Ascending aorta (tissue), 2 donors: ENCODE measurements around the gene COLEC12. TPM values are rescaled to one million over a fixed set of nuclear protein-coding genes. Genes with fewer than 3 reads are reported as not detected.

ENCODE experiments used
- DNase-seq, 2 donors: peaks; one replicate each; pipeline ENCODE4 v3.0.0-alpha.2; 2019; ENCODE audit warnings: low spot score in 2 of 2
- H3K27ac ChIP-seq, 2 donors: fragments of 200-600 bp; sonication (generic); one replicate each; pipeline ENCODE4 v1.5.1; 2016 to 2017; ENCODE audit warnings: mild to moderate bottlenecking in 1 of 2
- H3K27me3 ChIP-seq: fragments of 200-600 bp; sonication (generic); one replicate; pipeline ENCODE4 v1.5.1; 2017
- H3K36me3 ChIP-seq, 2 donors: fragments of 200-600 bp; sonication (generic); one replicate each; pipeline ENCODE4 v1.5.1; 2016
- H3K4me1 ChIP-seq, 2 donors: fragments of 200-600 bp; sonication (generic); one replicate each; pipeline ENCODE4 v1.5.1; 2016 to 2017; ENCODE audit warnings: mild to moderate bottlenecking in 1 of 2
- H3K4me3 ChIP-seq, 2 donors: fragments of 200-600 bp; sonication (generic); one replicate each; pipeline ENCODE4 v1.5.1; 2016 to 2017; ENCODE audit warnings: mild to moderate bottlenecking in 1 of 2
- H3K9me3 ChIP-seq, 2 donors: fragments of 200-600 bp; sonication (generic); one replicate each; pipeline ENCODE4 v1.5.1; 2016
- intact Hi-C: fragments of 100-400 bp; cut with DNase I; formaldehyde crosslinking; loops from one replicate; pipeline ENCODE4 v1.15.1; 2023
- total RNA-seq: library from RNA; depleted of rRNA; stranded (reverse); fragments of >200 nt; gene quantifications from one replicate; pipeline ENCODE4 v1.1.0, GENCODE V29; 2016
- TF ChIP-seq, protein P1 (sequence below), 3 experiments: fragments of 200-600 bp in 2 of 3; fragments of 450-650 bp in 1 of 3; sonication (generic) in 2 of 3; IDR thresholded peaks; one replicate each; pipeline ENCODE4 v1.5.1; 2016 to 2019; ENCODE audit warnings: antibody characterized with exemption in 3 of 3, mild to moderate bottlenecking in 1 of 3, moderate library complexity in 1 of 3

The COLEC12 gene
- total RNA-seq, 1 donor from 2014 or later, result 9.5 TPM

DNA sequence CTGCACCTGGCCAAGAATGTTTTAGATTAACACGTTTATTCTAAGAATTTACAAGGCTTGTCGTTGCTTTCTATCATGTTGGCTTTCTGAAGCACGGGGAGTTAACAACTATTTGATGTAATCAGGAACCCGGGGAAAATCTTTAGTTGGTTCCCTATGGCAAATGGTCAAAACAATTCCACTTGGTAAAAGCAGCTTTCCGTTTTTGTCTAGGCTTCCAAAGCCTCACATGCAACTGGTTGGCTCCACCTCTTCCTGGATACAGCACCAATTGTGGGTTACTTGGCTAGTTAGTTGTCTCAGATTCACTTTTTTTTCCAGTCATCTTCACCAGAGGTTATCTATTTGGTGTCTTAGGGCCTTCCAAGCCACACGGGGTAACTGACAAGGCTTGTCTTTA is 2.8 kb downstream of the COLEC12 start:
- intact Hi-C loops, result no loop called here
- H3K27ac ChIP-seq, result no peak overlapping the region
- no peak for DNase-seq
- H3K36me3 ChIP-seq, result no peaks in the 10 kb centered on the region
- H3K4me1 ChIP-seq, result peaks cover 4 to 9% of the 10 kb centered on the region in 2 donors
- H3K4me3 ChIP-seq, result no peak overlapping the region
- H3K27me3 ChIP-seq, result no peaks in the 10 kb centered on the region
- TF ChIP-seq, protein P1, sequence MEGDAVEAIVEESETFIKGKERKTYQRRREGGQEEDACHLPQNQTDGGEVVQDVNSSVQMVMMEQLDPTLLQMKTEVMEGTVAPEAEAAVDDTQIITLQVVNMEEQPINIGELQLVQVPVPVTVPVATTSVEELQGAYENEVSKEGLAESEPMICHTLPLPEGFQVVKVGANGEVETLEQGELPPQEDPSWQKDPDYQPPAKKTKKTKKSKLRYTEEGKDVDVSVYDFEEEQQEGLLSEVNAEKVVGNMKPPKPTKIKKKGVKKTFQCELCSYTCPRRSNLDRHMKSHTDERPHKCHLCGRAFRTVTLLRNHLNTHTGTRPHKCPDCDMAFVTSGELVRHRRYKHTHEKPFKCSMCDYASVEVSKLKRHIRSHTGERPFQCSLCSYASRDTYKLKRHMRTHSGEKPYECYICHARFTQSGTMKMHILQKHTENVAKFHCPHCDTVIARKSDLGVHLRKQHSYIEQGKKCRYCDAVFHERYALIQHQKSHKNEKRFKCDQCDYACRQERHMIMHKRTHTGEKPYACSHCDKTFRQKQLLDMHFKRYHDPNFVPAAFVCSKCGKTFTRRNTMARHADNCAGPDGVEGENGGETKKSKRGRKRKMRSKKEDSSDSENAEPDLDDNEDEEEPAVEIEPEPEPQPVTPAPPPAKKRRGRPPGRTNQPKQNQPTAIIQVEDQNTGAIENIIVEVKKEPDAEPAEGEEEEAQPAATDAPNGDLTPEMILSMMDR (IDR thresholded peaks at IDR 0.05), result no peak
- H3K9me3 ChIP-seq, result no peaks in the 10 kb centered on the region

DNA sequence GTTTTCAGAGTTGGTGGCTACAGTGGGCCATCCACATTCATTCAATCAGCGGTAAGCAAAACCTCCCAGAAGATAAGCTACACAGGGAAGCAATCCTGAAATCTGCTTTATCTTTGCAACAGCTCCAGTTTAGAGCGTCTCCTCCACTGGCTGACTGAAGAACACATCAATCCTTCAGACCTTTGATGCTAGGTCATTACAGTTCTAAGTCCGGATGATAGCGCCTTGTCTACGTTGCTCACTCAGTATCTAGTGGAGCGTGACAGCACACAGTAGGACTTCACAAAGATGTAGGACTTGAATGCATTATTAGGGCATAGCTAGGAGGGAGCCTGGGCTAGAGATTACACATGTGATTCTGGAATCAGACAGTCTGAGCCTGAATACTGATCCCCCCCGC is 5.0 kb downstream of the COLEC12 start:
- H3K36me3 ChIP-seq, result no peaks in the 10 kb centered on the region
- H3K9me3 ChIP-seq, result no peaks in the 10 kb centered on the region
- no peak overlapping the region for H3K4me3 ChIP-seq
- H3K27ac ChIP-seq, result no peak overlapping the region
- TF ChIP-seq, protein P1 (IDR thresholded peaks at IDR 0.05), result no peak
- intact Hi-C loops, result no loop called here
- no peak for DNase-seq
- H3K27me3 ChIP-seq, result no peaks in the 10 kb centered on the region
- H3K4me1 ChIP-seq, result peaks cover 4 to 9% of the 10 kb centered on the region in 2 donors

DNA sequence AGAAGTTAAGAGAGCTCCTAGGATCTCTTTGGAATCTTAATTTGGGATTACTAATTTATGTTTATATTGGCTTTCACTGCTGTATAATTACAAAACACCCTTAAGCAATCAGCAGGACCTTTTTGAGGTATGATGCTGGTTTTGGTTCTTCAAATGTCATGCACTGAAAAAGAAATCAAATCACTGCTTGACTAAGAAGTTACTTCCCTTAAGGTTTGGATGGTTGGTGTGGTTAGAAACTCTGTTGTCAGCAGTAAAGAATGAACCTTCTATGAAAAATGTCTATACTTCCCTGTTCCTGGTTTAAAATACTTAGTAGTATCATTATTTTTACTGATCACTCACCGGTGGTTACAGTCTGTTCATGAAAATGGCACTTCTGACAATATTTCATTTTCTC is 5.5 kb downstream of the COLEC12 start:
- Histone ChIP-seq H3K4me1 (peaks cover 4 to 8% of the 10 kb centered on the region in 2 donors), H3K36me3 (no peaks in the 10 kb centered on the region), H3K27ac (no peak overlapping the region), H3K4me3 (no peak overlapping the region), H3K27me3 (no peaks in the 10 kb centered on the region), H3K9me3 (no peaks in the 10 kb centered on the region)
- TF ChIP-seq, protein P1 (IDR thresholded peaks at IDR 0.05), result no peak
- intact Hi-C loops, result no loop called here
- no peak for DNase-seq

DNA sequence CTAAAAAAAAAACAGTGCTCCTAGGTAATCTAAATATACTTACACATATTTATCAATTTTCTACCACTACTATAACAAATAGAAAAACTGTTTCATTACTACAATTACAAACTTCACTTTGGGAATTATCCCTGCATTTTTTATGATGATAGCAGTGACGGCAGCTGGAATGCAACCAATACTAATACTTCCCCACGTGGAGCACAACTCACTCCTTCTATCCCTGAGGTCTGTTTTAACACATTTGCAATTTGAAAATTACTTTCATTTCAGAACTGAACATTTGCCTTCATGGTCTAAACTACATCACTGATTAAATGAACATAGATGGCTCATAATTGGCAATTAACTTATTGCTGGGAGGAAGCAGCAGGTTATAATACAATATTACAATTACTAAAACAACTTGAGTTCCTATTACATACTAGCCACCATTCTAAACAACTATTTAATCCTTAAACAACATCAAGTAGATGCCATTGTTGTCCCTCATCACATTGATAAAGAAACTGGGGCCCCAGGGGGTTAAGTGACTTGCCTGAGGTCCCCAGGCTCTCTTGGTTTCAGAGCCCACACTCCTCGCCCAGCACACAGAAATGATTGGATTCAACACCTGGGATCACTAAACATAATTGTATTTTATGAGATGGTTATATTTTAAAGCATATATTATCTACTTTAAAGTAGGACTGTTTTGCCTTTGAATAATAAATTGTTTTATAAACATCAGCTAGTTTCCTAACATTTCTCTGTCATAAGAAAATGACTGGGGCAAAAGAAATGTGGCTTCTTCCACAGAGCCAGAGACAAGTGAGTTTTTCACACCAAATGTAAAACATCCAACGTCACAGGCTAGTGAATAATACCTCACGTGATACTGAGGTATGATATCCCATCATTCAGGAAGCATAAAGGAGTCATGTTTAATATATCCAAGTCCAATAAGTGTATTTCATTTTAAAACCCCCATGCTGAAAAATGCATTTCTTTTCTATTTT is 6.2 kb downstream of the COLEC12 start:
- Histone ChIP-seq H3K9me3 (no peaks in the 10 kb centered on the region), H3K27me3 (no peaks in the 10 kb centered on the region), H3K36me3 (no peaks in the 10 kb centered on the region), H3K27ac (no peak overlapping the region), H3K4me1 (peaks cover 2 to 3% of the 10 kb centered on the region in 2 donors), H3K4me3 (no peak overlapping the region)
- intact Hi-C loops, result no loop called here
- TF ChIP-seq, protein P1 (IDR thresholded peaks at IDR 0.05), result no peak
- no peak for DNase-seq

DNA sequence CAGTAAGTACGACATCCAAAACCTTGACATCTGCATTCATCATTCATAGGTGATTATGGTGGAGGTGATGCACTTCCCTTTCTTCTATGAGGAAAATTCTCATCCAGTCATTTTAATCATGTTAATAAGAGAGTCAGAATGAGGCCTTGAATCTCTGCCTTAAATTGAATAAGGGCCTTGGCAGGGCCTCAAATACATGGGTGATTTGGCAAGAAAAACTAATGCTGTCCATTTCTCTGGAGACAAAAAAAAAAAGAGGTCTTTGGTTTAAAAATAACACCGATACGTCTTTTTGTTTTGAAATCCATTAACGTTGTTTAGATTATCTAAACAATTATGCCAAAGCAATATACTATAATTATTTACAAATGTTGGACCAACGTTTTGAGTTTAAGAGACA is 8.1 kb downstream of the COLEC12 start:
- intact Hi-C loops, result no loop called here
- Histone ChIP-seq H3K9me3 (no peaks in the 10 kb centered on the region), H3K4me3 (no peak overlapping the region), H3K4me1 (no peaks in the 10 kb centered on the region), H3K36me3 (no peaks in the 10 kb centered on the region), H3K27me3 (no peaks in the 10 kb centered on the region), H3K27ac (no peak overlapping the region)
- TF ChIP-seq, protein P1 (IDR thresholded peaks at IDR 0.05), result no peak
- DNase-seq, result no peak
